Measurements from ENCODE around the gene NECAP2. TPM values are rescaled to one million over a fixed set of nuclear protein-coding genes. Genes with fewer than 3 reads are reported as not detected.

NECAP2 gene
- total RNA-seq, 4 donors from 2014 or later, result 36.0 to 60.1 (median 38.6) TPM

DNA sequence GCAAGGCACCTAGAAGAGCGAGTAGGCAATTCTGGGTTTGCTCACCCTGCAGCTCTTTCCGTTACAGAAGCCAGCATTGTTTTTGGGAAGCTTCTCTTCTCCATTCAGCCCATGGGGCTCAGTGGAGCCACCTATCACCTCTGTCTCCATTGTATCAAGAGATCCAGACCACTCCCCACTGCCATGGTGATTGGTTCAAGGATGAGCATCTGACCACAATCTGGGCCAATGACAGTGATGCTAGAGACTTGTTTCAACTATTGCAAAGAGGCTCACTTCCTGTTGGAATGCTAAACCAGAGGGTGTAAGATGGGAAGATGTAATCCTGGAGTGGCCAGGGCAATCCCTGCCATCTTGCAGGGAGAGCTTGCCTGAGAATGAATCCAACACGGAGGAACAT, 9.9 kb upstream of the NECAP2 start:
- Histone ChIP-seq H3K27ac (no peak overlapping the region), H3K4me1 (no peaks in the 10 kb centered on the region), H3K4me3 (no peak overlapping the region), H3K9me3 (no peaks in the 10 kb centered on the region), H3K27me3 (no peaks in the 10 kb centered on the region), H3K36me3 (no peaks in the 10 kb centered on the region)
- DNase-seq, result no peak
- TF ChIP-seq, protein P1, sequence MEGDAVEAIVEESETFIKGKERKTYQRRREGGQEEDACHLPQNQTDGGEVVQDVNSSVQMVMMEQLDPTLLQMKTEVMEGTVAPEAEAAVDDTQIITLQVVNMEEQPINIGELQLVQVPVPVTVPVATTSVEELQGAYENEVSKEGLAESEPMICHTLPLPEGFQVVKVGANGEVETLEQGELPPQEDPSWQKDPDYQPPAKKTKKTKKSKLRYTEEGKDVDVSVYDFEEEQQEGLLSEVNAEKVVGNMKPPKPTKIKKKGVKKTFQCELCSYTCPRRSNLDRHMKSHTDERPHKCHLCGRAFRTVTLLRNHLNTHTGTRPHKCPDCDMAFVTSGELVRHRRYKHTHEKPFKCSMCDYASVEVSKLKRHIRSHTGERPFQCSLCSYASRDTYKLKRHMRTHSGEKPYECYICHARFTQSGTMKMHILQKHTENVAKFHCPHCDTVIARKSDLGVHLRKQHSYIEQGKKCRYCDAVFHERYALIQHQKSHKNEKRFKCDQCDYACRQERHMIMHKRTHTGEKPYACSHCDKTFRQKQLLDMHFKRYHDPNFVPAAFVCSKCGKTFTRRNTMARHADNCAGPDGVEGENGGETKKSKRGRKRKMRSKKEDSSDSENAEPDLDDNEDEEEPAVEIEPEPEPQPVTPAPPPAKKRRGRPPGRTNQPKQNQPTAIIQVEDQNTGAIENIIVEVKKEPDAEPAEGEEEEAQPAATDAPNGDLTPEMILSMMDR (IDR thresholded peaks at IDR 0.05), result no peak
- no peak for TF ChIP-seq POLR2A (IDR thresholded peaks at IDR 0.05)
- intact Hi-C loops (cut with DNase I; ENCODE audit: low total_unique reads), result no loop called here

DNA sequence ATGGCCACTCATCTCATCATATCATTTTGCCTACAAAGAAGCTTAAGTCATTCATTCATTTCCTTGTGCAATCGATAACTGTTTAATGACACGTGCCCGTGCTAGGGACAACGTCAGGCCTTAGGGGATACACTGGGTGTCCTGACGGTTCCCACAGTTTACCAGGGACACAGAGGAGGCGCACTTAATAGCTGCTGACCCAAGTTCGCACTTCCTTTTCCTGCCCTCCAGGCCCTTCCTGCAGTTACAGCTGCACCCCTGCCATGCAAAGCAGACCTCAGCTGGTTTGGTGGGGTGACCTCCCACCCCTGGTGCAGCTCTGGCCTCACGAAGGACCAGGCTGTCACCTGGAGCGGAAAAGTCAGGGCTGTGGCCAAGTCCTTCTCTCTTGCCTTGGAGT, 7.5 kb upstream of the NECAP2 start:
- intact Hi-C loops (cut with DNase I; ENCODE audit: low total_unique reads), result no loop called here
- Histone ChIP-seq H3K27me3 (no peaks in the 10 kb centered on the region), H3K27ac (no peak overlapping the region), H3K4me1 (no peaks in the 10 kb centered on the region), H3K36me3 (no peaks in the 10 kb centered on the region), H3K4me3 (no peak overlapping the region), H3K9me3 (no peaks in the 10 kb centered on the region)
- TF ChIP-seq, protein P1 (IDR thresholded peaks at IDR 0.05), result no peak
- TF ChIP-seq POLR2A (IDR thresholded peaks at IDR 0.05), result no peak
- no peak for DNase-seq

DNA sequence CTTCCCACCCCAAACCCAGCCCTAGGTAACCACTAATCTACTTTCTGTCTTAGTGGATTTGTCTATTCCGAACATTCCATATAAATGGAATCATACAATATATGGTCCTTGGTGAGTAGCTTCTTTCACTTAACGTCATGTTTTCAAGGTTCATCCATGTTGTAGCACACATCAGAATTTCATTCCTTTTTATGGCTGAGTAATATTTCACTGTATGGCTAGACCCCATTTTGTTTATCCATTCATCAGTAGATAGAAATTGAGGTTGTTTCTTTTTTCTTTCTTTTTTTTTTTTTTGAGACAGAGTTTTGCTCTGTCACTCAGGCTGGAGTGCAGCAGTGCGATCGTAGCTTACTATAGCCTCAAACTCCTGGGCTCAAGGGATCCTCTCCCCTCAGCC, 6.5 kb upstream of the NECAP2 start:
- intact Hi-C loops (cut with DNase I; ENCODE audit: low total_unique reads), result no loop called here
- no peak for TF ChIP-seq POLR2A (IDR thresholded peaks at IDR 0.05)
- TF ChIP-seq, protein P1 (IDR thresholded peaks at IDR 0.05), result no peak
- H3K36me3 ChIP-seq, result no peaks in the 10 kb centered on the region
- no peak overlapping the region for H3K27ac ChIP-seq
- no peaks in the 10 kb centered on the region for H3K27me3 ChIP-seq
- H3K4me1 ChIP-seq, result no peaks in the 10 kb centered on the region
- H3K4me3 ChIP-seq, result no peak overlapping the region
- no peak for DNase-seq
- no peaks in the 10 kb centered on the region for H3K9me3 ChIP-seq

DNA sequence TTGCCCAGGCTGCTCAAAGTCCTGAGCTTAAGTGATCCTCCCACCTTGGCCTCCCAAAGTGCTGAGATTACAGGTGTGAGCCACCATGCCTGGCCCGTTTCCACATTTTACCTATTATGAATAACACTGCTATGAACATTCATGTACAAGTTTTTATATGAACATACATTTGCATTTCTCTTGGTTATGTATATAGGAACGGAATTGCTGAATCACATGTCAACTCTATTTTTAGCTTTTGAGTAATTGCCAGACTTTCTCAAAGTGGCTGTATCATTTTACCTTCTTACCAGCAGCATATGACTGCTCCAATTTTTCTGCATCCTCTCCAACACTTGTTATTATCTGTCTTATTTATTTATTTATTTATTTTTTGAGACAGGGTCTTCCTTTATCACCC, 6.0 kb upstream of the NECAP2 start:
- H3K27ac ChIP-seq, result no peak overlapping the region
- intact Hi-C loops (cut with DNase I; ENCODE audit: low total_unique reads), result no loop called here
- no peaks in the 10 kb centered on the region for H3K4me1 ChIP-seq
- no peaks in the 10 kb centered on the region for H3K9me3 ChIP-seq
- H3K36me3 ChIP-seq, result no peaks in the 10 kb centered on the region
- DNase-seq, result no peak
- H3K27me3 ChIP-seq, result no peaks in the 10 kb centered on the region
- TF ChIP-seq, protein P1 (IDR thresholded peaks at IDR 0.05), result no peak
- TF ChIP-seq POLR2A (IDR thresholded peaks at IDR 0.05), result no peak
- no peak overlapping the region for H3K4me3 ChIP-seq

DNA sequence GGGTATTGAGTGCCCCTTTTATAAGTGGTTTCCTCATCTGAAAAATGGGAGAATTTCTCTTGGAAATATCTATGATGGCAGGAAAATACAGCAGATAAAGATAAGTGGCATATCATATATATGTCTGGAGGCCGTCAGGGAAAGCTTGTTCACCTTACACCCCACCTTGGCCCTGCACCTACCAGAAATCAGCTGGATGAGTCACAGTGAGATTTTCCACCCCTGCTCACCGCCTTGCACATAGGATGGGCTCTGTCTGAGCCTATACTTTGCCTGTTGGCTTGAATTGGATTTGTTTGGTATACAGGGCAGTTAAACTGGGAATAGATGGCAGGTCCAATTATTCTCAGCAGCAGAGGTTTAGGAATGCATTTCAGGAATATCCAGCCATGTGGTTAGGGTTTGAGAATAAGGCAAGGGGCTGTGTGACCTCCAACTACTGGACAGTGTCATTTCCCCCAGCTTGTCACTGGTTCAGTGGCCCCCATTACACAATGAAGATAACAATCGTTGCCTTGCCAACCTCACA, 3.5 kb upstream of the NECAP2 start, which contains the start of gene SPATA21:
TSS of gene SPATA21 (minus strand) at position 479 of the 529 bp plus-strand sequence. CDS start 6,053 bp downstream, outside the sequence.
- intact Hi-C loops (cut with DNase I; ENCODE audit: low total_unique reads), result no loop called here
- Histone ChIP-seq H3K27me3 (no peaks in the 10 kb centered on the region), H3K36me3 (no peaks in the 10 kb centered on the region), H3K27ac (no peak within 1 kb of the TSS), H3K4me3 (no peak within 1 kb of the TSS), H3K9me3 (no peaks in the 10 kb centered on the region), H3K4me1 (peaks cover 0 to 5% of the 10 kb centered on the region in 2 donors)
- DNase-seq, result no peak
- TF ChIP-seq, protein P1 (IDR thresholded peaks at IDR 0.05), result no peak
- no peak for TF ChIP-seq POLR2A (IDR thresholded peaks at IDR 0.05)

Measured in uterus (tissue), 4 donors.